NCI-H2196 (cell line): Measurements from ENCODE around the gene IP6K3.

Experiments used
- DNase-seq: peaks from one replicate; lab custom pipeline; 2025; ENCODE audit not compliant: unreplicated experiment; lab: John Stamatoyannopoulos, UW

IP6K3 gene

DNA sequence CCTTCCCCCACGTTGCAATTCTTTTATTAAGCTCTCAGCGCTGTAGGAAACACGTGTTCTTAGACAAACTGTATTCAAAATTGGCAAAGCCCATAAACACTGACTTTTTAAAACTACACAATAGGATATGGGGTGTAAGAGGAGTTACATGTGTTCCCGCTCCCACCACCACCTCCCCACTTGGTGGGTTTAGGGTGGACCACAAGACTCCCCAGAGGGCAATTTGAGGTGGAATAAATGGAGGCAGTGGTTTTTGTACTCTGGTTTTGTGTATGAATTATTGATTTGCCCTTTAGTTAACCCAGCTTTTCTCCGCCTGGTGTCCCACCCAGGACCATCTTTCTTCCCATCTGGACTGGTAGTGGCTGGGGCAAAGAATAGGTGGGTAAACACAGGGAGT is 38.9 kb downstream of the IP6K3 start:
- DNase-seq = no peak

DNA sequence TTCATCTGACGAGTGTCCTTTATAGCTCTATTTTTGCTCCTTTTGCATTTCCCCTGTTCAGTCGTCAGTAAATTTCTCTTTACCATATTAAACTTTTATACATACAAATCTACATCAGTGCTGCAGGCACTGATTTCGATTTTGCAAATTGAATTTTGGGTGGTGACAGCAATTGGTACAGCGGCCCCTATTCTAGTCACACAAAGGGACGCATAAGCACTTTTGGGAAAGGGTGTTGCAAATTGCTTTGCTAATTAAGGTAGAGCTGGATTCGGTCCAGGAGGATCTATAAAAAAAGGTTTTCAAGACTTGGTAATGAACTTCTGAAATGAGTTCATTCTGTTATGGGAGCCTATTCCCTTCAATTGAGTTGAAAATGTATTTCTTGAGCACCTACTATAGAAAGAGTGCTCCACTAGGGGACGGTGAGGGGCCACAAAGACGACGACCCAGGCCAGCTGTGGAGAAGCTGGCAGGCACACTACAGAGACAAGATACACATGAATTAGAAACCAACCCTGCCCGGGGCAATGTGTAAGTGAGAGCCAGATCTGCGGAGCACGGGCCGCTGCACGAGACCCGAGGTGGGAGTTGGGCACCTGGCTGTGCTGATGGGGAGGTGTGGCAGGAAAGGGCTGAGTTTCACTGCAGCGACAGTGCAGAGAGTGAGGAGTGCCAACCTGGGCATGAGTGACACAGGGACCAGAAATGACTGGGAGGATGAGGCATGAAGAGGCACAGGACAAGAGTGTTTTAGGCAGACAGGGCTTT is 40.6 kb downstream of the IP6K3 start:
- DNase-seq = no peak

DNA sequence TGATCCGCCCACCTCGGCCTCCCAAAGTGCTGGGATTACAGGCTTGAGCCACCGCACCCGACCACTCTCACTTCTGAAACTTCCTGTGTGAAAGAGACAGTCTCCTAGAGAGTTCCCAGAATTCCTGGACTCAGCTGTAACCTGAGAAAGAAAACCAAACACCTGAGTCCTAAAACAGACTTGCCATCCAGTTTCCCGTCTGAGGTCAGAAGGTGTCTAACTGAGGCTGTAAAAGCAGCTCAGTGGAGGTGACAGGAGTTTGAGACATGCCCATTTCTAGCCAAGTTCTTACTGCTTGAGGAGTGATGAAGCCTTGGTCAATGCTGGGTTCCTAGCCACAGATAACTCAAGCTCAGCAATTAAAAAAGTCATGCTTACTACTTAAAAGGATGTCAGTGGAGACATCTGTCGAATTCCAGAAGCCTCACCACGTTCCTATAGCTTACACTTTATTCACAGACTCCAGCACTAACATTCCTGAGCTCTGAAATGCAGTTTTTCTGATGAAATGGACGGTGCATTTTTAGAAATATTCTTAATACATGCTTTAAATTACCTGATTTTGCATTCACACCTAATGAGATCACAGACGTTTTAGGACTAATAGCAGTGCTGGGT is 41.3 kb downstream of the IP6K3 start:
- DNase-seq = no peak

DNA sequence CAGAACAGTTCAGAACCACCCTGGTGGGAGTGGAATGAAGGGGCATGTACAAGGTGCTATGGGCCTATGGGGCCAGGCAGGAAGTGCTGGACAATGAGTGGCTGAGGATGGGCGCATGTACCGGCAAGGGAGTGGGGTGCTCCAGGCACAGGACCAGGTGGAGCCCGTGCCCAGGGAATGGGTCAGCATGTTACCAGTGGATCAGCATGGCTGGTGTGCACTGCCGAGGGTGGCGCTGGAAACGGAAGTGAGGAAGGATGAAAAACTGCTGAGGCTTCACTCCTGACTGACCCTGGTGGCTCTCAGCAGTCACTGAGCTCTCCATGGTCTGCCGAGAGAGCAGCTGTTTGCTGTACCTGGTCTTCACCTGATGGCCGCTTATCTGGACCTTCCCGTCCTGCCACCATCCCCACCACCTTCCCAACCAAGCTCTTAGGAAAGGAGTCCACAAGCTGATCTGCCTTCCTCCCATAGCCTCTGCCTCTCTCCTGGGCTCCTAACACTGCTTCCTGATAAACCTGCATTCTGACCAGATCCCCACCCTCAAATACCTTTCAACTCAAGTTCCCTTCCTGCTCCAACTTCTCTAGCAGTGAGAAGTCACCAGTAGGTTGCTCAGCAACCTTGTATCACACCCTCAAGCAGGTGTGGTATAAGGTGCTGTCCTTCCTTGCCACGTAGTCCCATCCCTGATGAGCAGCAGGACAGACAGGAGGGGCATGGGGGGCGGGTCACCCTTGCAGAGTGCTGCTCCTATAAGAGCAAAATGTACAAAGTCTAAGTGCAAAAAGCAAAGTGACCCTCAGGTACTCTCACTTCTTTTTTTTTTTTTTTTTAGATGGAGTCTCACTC is 42.3 kb downstream of the IP6K3 start:
- no peak for DNase-seq

DNA sequence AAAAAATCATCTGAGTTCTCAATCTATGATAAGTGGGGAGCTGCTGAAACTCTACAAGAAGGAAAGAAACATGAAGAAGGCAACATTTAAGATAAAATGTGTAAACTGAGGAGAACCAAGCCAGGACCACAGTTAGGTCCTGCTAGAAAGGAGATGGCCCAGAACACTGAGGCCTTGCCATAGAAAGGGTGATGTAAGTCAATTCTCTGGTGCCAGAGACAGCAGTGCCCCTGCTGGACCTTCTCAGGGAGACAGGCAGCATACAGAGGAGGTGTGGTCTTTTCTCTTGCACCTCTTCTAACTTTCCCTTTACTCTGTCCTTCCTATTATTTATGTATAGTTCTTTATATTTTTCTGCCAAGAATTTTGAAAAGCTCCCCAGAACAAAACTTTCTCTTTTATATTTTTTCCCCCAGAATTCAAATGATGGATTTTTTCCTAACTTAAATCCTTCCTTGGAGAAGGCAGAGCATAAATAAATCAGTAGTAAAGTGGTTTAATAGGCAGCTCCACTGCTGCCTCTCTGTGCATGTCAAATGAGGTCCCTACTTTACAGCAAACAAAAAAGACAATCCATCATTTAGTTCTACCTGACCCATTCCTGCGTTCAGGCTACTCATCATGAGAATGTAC is 44.2 kb downstream of the IP6K3 start:
- peak; percentile 50 for DNase-seq

DNA sequence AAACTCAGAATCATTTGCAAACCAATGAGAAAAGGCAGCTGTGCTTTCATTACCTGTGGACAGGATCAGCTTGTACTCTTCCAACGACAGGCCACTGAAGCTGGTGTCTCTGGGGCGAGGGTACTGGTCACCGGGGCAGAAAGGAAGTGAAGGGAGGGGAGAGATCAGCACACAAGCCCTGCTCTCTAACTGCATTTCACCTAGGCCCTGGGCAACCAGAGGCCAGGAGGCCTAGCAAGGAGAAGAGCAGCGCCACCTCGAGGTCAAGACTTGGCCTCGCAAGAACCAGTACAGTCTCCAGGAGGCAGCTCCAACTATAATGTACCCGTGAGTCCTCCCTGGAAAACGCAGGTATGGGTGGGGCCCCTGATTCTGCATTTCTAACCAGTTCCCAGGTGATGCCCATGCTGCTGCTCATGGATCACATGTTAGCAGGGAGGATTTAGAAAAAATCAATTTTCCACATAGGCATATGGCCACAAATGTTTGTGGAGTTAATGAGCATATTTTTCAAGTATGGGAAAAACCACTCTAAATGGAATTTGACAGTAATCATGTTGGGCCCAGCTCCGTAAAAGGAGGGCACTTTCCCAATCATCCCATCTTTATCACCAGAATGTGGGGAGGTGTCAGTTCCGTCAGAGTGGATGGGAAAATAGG is 46.2 kb downstream of the IP6K3 start:
- DNase-seq = peak; percentile 69

DNA sequence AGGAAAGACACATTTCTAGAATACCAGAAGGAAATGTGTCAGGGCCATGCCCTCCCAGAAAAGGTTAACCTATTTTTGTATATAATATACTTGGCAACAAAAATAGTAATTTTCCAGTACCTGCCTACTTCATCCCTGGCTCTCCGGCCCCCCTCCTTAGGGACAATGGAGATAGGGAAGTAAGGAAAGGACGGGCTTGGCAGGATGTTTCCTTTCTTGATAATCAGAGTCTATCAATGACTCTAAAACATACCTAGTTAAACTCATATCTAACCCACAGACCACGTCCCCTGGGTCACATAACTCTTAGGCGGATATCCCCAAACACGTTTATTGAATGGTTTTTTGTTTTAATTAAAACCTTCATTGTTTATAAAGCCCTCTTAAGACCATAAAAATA is 47.0 kb downstream of the IP6K3 start:
- DNase-seq = no peak

DNA sequence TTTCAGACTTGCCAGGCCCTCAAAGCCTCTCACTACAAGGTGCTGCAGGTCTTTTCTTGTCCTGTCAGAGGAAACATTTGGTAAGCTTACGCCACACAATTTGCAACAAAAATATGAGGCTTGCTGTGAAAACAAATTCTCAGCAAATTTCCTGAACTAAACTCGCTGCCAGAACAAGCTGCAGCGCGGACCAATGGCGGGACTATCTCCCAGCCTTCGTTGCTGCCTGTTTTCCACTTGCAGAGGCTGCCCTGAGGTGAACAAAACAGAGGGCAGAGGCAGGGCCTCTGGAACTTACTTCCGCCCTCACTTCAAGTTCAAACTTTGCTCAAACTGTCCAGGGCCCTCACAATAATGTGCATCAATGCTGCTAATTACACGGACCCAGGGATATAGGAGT is 47.6 kb downstream of the IP6K3 start:
- DNase-seq = no peak

DNA sequence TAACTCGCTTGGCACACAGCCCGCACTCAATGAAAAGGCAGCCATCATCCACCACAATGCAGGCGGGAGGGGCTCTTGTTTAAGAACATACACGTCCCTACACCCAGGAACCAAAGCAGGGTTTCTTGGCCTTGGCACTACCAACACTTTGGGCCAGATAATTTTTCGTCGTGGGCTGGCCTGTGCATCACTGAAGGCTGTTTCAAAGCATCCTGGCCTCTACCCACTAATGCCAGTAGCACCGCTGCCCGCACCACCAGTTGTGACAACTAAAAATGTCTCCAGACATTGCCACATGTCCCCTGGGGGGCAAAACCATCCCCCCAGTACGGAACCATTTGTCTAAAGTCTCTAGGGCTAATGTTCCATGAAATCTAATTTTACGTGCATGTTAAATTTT is 48.2 kb downstream of the IP6K3 start:
- DNase-seq = no peak

DNA sequence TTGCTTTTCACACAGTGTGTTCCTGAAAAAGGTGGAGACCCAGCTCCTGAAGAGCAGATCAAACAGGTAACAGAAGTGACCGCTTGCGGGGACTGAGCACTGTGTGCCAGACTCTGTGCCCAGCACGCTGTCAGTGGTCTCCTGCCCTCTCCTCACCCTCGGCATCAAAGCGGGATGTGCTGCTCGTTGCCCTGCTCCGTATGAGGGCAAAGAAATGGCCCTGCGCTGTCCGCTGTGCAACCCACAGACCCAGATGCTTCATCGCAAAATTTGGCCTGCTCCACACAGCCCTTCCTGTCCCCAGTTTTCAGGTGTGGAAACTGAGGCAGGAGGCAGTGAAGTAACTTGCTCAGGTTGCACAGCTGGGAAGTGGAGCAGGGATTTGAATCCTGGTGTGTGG is 48.9 kb downstream of the IP6K3 start:
- no peak for DNase-seq

DNA sequence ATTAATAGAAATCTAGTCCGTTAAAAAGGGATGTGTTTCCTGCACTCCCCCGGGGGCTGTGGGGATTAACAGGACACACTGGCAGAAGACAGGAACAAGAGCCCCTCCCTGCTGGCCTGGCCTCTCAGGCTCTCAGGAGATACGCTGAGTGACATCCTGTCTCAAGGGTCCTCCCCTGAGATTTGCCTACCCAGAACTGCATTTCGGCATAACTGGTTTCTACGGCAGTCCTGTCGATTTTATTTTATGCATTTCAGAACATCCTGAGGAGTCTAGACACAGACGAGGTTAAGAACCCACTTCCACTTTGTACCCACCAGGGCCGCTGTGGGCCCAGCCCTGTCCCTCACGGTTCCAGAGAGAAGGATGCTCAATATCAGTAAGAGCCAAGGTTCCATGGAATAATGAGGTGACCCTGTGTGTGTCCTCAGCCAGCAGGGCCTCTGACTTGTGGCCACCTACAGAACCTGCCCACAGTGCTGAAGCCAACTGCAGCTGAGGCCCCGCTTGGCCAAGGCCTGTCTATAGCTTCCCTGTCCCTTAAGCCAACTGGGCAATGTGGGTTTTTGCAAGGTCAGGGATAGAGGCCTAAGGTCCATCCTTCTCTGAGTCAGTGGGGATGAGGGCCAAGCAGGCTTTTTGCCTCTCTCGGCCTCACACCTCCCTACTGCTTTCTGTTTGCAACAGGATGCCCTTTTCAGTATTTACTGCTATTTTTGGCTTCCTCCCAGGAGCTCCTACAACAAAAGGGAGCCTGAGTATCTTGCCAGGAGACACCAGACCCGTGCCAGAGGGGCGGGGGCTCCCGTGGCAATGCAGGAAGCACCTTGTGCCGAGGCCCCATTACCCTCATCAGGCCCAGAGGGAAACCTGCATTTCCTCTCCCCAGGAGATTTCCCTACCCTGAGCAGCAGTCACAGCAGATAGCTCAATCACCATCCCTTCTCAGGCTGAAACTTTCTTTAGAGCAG is 49.9 kb downstream of the IP6K3 start:
- peak; percentile 91 for DNase-seq

DNA sequence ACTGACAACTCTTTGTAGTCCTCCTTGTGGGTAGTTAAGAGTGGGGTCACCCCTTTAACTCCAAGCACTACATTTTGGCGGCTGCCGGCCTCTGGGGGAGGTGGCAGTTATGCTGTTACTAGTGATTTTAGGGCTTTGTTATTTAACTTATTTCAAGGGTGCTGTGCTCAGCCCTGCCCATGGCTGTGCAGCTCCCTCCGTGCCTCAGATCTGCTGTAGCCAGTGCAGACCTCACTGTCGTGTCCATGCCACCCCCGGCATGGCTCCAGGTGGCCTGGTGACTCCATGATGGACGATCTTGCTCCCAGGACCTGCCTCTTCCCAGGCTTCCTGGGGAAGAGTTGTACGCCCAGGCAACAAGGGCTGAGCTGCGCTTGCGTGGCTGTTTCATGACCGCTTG is 50.6 kb downstream of the IP6K3 start:
- no peak for DNase-seq

DNA sequence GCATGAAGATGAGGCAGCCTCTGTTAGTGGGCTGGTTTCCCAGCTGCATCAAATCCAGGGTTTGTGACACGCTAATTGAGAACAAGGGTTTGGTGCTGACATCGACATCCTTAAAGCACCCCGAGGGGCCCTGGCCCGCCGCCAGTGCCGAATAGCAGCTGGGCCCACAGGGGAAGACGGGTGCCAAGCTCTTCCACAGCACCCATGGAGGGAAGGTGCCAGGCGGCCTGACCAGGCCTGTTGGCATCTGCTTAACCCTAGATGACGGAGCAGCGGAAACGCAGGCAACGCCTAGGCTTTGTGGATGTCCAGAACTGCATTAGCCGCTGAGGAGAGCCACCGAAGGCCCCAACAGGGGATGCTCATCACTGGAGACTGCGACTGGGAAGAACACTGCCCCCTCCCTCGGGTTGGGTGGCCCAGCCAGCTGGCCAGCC is 51.2 kb downstream of the IP6K3 start:
- no peak for DNase-seq

DNA sequence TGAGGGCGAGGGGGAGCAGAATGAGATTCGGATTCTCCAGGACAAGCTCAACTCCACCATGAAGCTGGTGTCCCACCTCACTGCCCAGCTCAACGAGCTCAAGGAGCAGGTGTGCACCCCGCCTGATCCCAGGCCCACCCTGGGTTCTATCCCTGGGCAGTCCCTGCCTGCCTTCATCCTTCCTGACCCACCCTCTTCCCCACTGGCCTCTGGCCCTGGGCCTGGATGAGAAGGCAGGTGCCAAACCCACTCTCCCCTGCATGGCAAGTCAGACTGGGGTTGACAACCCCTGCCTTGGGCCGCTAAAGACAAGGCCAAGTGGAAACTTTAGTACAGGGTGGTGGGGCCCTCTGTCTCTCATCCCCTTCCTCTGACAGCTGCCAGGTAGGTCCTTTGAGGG is 51.7 kb downstream of the IP6K3 start:
- no peak for DNase-seq

DNA sequence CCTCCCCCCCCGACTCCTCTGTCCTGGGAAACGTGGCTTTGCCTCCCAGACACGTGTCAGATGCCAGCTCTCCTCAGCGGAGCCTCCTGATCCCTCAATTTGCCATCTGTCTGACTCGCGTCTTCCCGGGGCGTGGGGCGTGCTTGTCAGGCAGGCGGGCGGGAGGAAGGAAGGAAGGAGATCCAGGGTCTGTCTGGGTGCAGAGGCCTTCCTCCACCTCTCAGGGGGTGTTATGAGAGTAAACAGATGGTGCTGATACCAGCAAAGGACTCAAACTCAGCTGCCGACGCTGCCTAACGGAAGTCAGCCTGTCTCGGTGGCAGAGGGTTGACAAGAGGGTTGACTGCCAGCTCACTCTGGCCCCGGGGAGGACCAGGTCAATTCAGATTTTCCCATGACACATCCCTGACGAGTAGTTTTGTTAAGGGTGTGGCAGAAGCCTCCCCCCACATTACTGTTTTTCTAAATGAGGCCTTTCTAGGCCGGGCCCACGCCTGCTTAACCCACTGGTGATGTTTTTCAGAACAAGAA is 52.2 kb downstream of the IP6K3 start:
- no peak for DNase-seq

DNA sequence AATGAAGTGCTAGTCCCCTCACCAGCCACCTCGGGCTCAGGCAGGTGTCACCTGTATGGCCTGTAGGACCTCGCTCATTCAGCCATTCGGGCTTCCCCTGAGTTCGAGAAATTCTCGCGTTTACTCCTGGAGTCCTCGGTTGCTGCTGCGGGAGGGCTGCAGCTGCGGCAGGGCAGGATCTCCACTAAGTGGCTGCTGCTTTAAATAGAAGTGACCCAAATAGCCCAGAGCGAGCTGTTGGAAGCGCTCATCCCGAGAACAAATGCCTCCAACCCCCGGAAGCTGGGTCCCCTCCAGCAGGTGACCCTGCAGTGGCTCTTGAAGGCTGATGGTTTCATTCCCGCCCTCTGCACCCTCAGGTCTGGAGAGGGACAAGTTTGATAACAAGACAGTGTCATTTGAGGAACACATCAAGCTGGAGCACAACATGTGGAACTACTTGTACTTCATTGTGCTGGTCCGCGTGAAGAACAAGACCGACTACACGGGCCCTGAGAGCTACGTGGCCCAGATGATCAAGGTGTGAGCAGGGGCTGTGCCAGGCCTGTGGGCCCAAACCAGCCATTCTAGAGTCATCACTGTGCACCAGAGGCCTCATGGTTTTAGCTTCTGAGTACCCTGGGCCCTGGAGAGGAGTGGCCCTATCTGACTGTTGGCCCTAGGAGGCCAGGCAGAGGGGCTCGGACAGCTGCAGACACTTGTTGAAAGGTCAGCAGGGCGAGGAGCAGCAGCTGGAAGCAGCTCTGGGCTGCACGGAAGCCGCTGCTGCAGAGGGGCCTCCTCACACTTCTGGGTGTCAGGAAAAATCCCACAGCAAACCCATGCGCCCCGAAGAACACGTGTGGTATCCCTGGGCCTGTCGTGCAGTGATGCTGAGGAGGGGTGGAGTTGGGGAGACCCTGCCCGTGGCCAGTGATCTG is 53.3 kb downstream of the IP6K3 start:
- DNase-seq = no peak

DNA sequence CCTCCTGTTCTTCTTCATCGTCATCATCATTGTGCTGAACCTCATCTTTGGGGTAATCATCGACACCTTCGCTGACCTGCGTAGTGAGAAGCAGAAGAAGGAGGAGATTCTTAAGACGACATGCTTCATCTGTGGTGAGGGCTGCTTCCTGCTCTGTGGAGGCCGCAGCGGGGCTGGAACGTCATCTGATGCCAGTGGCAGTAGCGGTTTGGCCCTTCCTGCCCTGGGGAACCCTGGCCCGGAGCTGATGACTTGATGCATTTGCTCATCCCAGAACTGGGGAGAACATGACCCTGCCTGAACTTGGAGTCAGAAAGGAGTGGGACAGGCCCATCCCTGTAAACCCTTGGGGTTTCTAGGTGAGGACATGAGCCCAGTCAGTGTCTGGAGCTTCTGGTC is 53.9 kb downstream of the IP6K3 start:
- DNase-seq = no peak

DNA sequence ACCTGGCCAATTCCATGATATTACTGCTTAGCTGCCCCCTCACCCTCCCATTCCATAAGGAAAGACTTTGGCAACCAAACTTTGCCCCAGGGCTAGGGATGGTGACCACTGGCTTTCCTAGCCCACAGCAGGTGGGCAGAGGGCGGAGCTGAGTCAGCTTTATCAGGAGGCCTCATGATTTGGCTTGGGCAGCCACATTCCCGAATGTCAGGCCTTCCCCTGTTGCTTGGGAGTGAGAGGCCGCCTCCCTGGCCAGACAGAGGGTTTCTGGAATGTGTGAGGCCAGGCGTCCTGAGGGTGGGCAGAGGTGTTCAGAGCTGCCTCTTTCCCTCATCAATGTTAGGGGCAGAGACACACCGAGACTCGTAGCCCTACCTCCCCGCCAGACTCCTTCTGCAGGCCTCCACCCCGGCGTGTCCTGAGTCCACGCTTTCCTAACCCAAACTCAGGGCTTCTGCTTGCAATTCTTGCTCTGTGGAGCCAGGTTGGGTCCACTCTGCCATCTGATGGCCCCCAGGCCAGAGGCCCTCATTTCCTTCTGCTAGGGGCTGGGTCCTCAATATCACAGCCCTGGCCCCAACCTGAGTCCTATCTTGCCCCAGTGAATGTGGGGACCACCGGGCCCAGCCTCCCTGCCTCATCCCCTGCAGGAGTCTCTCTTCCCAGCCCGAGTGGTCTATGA is 54.5 kb downstream of the IP6K3 start:
- no peak for DNase-seq
